Astrocyte (in vitro differentiated cells and primary cell): Measurements from ENCODE around the gene NUBPL.

ENCODE experiments used
- CTCF ChIP-seq: IDR thresholded peaks from 2 replicates; pipeline ENCODE4 v1.5.1; 2011; ENCODE audit warnings: low read depth, mild to moderate bottlenecking, inconsistent platforms, low read length, moderate library complexity; ENCODE audit not compliant: insufficient read depth
- EZH2 ChIP-seq: IDR thresholded peaks from 2 replicates; pipeline ENCODE4 v1.6.1; 2012; ENCODE audit warnings: mild to moderate bottlenecking, low read length, inconsistent platforms; ENCODE audit not compliant: insufficient read depth

- TF ChIP-seq CTCF (no peak), EZH2 (no peak)
Measured at GRCh38 chr14:31806249-31806648, 245.0 kb downstream of the NUBPL start.
